Stimulated activated naive B cell treated with anti-CD40 and anti-IgM and Interleukin-4, amounts not matched to agents 10 μg/mL and 1 μg/mL and 100 μg/mL, for 72 hours (primary cell): ENCODE data around the gene B4GALT5.
"Not testable (repeated sequence)": the region's sequence is repeated elsewhere in the genome, so short reads cannot be mapped to it uniquely, and the experiment has no call there.

Experiments
- ATAC-seq, 2 donors: fragments of 150-1000 bp; cut with Tn5 transposase; replicated peaks; 2 replicates each; pipeline ENCODE4 v1.10.0; 2021; ENCODE audit warnings: moderate library complexity in 1 of 2
- DNase-seq: peaks from one replicate; pipeline ENCODE4 v3.0.0; 2021
- H3K27ac Mint-ChIP-seq: one replicate; pipeline ENCODE4 v1.8.0; 2022; ENCODE audit warnings: mild to moderate bottlenecking, mixed read lengths
- H3K27me3 Mint-ChIP-seq, 2 donors: one replicate each; pipeline ENCODE4 v1.8.0; 2022; ENCODE audit warnings: mixed read lengths in 2 of 2
- H3K36me3 Mint-ChIP-seq, 2 donors: one replicate each; pipeline ENCODE4 v1.8.0; 2022; ENCODE audit warnings: mixed read lengths in 2 of 2, mild to moderate bottlenecking in 1 of 2
- H3K4me1 Mint-ChIP-seq, 2 donors: one replicate each; pipeline ENCODE4 v1.8.0; 2022; ENCODE audit warnings: mixed read lengths in 2 of 2, mild to moderate bottlenecking in 1 of 2
- H3K4me3 Mint-ChIP-seq, 2 donors: one replicate each; pipeline ENCODE4 v1.8.0; 2022; ENCODE audit warnings: mild to moderate bottlenecking in 2 of 2, mixed read lengths in 2 of 2, moderate library complexity in 1 of 2
- H3K9me3 Mint-ChIP-seq, 2 donors: one replicate each; pipeline ENCODE4 v1.8.0; 2022; ENCODE audit warnings: mixed read lengths in 2 of 2, mild to moderate bottlenecking in 1 of 2

B4GALT5 gene

DNA sequence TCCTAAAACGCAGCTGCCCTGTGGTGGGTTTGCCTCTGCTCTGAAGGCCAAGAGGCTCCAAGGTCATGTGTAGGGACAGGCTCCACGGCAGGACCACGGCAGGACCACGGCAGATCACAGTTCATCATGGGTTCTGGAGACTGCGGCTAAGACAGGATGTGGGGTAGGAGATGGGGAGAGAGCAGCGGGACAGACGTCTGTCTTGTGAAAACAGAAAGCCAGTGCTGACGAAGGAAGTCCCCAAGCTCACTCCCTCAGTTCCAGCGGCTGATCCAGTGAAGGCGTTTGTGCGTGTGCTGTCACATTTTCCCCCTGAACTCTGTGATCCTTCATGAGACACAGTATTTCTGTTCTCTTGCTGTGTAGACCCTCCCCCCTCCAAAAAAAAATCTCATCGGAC is 77.8 kb downstream of the B4GALT5 start:
- H3K9me3 Mint-ChIP-seq = no peaks in the 10 kb centered on the region
- ATAC-seq (no peak), DNase-seq (no peak)
- H3K27me3 Mint-ChIP-seq = no peaks in the 10 kb centered on the region
- peaks cover 18 to 22% of the 10 kb centered on the region in 2 donors for H3K4me1 Mint-ChIP-seq
- H3K27ac Mint-ChIP-seq = peak overlapping the region; percentile 11
- peak overlapping the region in 1 of 2 donors; percentile 15 for H3K4me3 Mint-ChIP-seq
- peaks cover 50 to 77% of the 10 kb centered on the region in 2 donors for H3K36me3 Mint-ChIP-seq

DNA sequence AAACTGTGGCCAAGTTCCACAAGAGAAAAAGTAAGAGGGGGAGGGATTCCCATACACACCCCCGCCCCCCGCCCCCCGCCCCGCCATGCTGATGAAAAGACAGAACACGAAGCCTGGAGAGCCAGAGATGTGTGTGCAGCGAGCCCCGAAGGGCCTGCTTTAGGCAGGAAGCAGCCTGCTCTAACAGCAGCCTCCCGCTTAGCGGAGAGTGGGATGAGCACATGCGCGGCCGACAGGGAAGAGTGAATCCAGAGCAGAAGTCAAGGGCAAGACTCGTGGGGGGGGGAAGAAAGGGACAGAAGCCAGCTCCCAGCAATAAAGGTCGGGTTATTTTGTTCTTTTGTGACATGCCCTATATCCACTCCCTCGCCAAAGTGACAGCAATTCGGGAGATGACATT is 78.5 kb downstream of the B4GALT5 start:
- no peaks in the 10 kb centered on the region for H3K27me3 Mint-ChIP-seq
- H3K36me3 Mint-ChIP-seq = peaks cover 48 to 70% of the 10 kb centered on the region in 2 donors
- H3K4me1 Mint-ChIP-seq = peaks cover 24 to 29% of the 10 kb centered on the region in 2 donors
- ATAC-seq (no peak), DNase-seq (no peak)
- H3K4me3 Mint-ChIP-seq = no peak overlapping the region
- no peaks in the 10 kb centered on the region for H3K9me3 Mint-ChIP-seq
- no peak overlapping the region for H3K27ac Mint-ChIP-seq

DNA sequence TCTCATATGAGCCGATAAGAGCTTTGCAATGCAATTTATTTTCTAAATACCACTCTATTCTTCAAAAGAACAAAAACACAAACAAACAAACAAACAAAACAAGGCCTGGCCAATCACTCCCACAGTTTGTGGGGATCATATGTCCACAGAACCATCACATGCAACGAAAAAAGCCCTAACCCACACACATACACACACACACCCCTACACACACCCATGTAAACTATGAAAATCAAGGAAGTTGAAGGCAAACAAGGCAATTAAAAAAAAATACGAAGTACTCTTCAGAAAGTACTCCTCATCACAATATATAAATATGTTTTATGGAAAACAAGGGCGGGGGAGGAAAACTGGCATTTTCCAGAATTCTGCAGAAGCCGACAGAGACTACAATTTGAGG is 79.6 kb downstream of the B4GALT5 start:
- Mint-ChIP-seq H3K4me3 (no peak overlapping the region), H3K4me1 (peaks cover 24 to 35% of the 10 kb centered on the region in 2 donors), H3K27ac (no peak overlapping the region), H3K36me3 (peaks cover 51 to 72% of the 10 kb centered on the region in 2 donors), H3K27me3 (no peaks in the 10 kb centered on the region), H3K9me3 (peaks cover 0 to 1% of the 10 kb centered on the region in 2 donors)
- DNase-seq (no peak), ATAC-seq (no peak)

DNA sequence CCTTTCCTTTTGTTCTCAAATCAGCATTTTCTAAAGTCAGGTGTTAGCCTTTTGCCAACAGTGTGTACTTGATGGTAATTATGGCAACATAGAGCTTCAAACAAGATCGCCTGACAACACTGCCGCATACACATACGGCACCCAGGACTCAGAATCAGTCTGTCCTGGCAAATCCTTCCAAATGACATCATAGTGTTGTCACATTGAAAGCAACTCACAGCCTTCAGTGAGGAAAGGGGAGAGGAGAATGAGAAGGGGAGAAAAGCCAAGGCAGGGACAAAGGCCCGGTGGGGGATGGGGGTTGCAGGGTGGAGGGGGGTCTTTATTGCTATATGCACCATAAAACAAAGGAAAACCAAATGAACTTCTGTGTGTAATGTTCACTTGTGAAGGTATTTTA is 80.0 kb downstream of the B4GALT5 start:
- ATAC-seq (no peak), DNase-seq (no peak)
- no peak overlapping the region for H3K4me3 Mint-ChIP-seq
- H3K27ac Mint-ChIP-seq = peak overlapping the region; percentile 16
- H3K9me3 Mint-ChIP-seq = peaks cover 0 to 1% of the 10 kb centered on the region in 2 donors
- H3K27me3 Mint-ChIP-seq = no peaks in the 10 kb centered on the region
- H3K4me1 Mint-ChIP-seq = peaks cover 24 to 35% of the 10 kb centered on the region in 2 donors
- H3K36me3 Mint-ChIP-seq = peaks cover 51 to 76% of the 10 kb centered on the region in 2 donors

GRCh38 chr20:49633023-49633422 is 80.7 kb downstream of the B4GALT5 start:
- peaks cover 24 to 35% of the 10 kb centered on the region in 2 donors for H3K4me1 Mint-ChIP-seq
- DNase-seq (no peak), ATAC-seq (no peak)
- H3K4me3 Mint-ChIP-seq = no peak overlapping the region
- H3K27ac Mint-ChIP-seq = no peak overlapping the region
- H3K36me3 Mint-ChIP-seq = peaks cover 51 to 79% of the 10 kb centered on the region in 2 donors
- H3K9me3 Mint-ChIP-seq = peaks cover 0 to 1% of the 10 kb centered on the region in 2 donors
- no peaks in the 10 kb centered on the region for H3K27me3 Mint-ChIP-seq

GRCh38 chr20:49631856-49632418 is 81.7 kb downstream of the B4GALT5 start:
- DNase-seq (no peak), ATAC-seq (no peak)
- peak overlapping the region; percentile 3 to 18 for H3K4me3 Mint-ChIP-seq
- H3K27ac Mint-ChIP-seq = peak overlapping the region; percentile 53
- H3K36me3 Mint-ChIP-seq = peaks cover 48 to 70% of the 10 kb centered on the region in 2 donors
- peaks cover 0 to 1% of the 10 kb centered on the region in 2 donors for H3K9me3 Mint-ChIP-seq
- peaks cover 28 to 41% of the 10 kb centered on the region in 2 donors for H3K4me1 Mint-ChIP-seq
- peaks cover 4 to 5% of the 10 kb centered on the region in 2 donors for H3K27me3 Mint-ChIP-seq

DNA sequence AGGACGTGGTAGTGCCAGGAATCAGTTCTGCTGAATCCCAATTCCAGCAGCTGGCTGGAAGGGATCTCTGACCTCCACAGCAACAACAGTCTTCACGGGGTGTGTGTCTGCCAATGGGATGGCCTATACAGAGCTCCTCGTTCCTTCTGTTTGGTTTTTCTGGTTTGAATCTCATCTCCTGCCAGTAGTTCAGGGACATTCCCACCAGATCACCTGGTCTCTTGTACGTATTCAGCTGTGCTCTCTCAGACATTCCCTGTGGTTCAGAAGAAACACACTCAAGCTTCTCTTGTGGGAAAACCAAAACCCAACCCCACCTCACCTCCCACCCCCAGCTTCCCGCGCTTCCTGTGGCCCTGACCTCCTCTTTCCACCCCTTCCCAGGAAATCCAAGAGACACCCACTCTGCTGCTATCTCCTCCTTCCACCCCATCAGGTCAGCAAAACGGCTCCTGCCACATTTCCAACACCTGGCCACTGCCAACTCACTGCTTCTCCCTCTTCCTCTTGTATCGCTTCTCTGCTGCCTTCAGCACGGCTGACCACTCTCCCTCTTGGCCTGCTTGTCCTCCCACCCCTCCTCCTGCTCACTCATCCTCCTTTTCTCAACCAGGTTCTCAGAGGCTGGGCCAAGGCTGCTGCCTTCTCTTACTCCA is 82.5 kb downstream of the B4GALT5 start:
- H3K9me3 Mint-ChIP-seq = peaks cover 0 to 1% of the 10 kb centered on the region in 2 donors
- peak overlapping the region; percentile 53 for H3K27ac Mint-ChIP-seq
- no peak for DNase-seq
- H3K36me3 Mint-ChIP-seq = peaks cover 43 to 63% of the 10 kb centered on the region in 2 donors
- peaks cover 4 to 7% of the 10 kb centered on the region in 2 donors for H3K27me3 Mint-ChIP-seq
- H3K4me1 Mint-ChIP-seq = peaks cover 30 to 44% of the 10 kb centered on the region in 2 donors
- ATAC-seq = peak; percentile 37 to 64
- peak overlapping the region; percentile 33 to 43 for H3K4me3 Mint-ChIP-seq

GRCh38 chr20:49630396-49630951 is 83.2 kb downstream of the B4GALT5 start:
- Mint-ChIP-seq H3K4me3 (peak overlapping the region; percentile 33 to 43), H3K9me3 (peaks cover 0 to 1% of the 10 kb centered on the region in 2 donors), H3K27ac (peak overlapping the region; percentile 53), H3K27me3 (peaks cover 7 to 15% of the 10 kb centered on the region in 2 donors), H3K4me1 (peaks cover 34 to 51% of the 10 kb centered on the region in 2 donors), H3K36me3 (peaks cover 37 to 56% of the 10 kb centered on the region in 2 donors)
- ATAC-seq (peak; percentile 77 to 82), DNase-seq (peak; percentile 33)

DNA sequence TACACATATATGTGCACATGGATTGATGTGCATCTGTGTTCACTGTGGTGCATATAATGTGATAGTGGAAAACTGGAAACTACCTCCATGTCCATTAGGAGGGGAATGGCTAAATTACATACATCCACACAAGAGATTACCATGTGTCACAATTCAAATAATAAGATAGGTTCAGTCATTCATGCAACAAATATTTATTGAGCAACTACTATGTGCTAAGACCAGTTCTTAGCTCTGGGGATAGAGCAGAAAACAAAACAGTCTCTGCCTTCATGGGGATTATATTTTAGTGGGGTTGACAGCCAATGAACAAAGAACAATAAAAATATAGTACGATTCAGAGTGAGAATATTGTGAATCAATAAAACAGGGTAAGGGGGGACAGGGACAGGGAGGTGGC is 84.1 kb downstream of the B4GALT5 start:
- H3K4me1 Mint-ChIP-seq = peaks cover 36 to 56% of the 10 kb centered on the region in 2 donors
- H3K27ac Mint-ChIP-seq = no peak overlapping the region
- DNase-seq (no peak), ATAC-seq (no peak)
- H3K27me3 Mint-ChIP-seq = peaks cover 8 to 23% of the 10 kb centered on the region in 2 donors
- peaks cover 32 to 51% of the 10 kb centered on the region in 2 donors for H3K36me3 Mint-ChIP-seq
- no peak overlapping the region for H3K4me3 Mint-ChIP-seq
- H3K9me3 Mint-ChIP-seq = peaks cover 0 to 1% of the 10 kb centered on the region in 2 donors

- peaks cover 23 to 39% of the 10 kb centered on the region in 2 donors for H3K36me3 Mint-ChIP-seq
- not testable (repeated sequence) for DNase-seq, ATAC-seq, H3K9me3 Mint-ChIP-seq, H3K4me3 Mint-ChIP-seq, H3K27ac Mint-ChIP-seq
- peaks cover 8 to 26% of the 10 kb centered on the region in 2 donors for H3K27me3 Mint-ChIP-seq
- peaks cover 34 to 63% of the 10 kb centered on the region in 2 donors for H3K4me1 Mint-ChIP-seq
Observed at GRCh38 chr20:49628280-49628679, 85.4 kb downstream of the B4GALT5 start.

- H3K4me1 Mint-ChIP-seq = peaks cover 34 to 62% of the 10 kb centered on the region in 2 donors
Observed at GRCh38 chr20:49627329-49627761, 86.3 kb downstream of the B4GALT5 start.

GRCh38 chr20:49624988-49625387 is 88.7 kb downstream of the B4GALT5 start:
- not testable (repeated sequence) for H3K9me3 Mint-ChIP-seq, H3K4me3 Mint-ChIP-seq, DNase-seq, H3K27ac Mint-ChIP-seq, ATAC-seq
- Mint-ChIP-seq H3K36me3 (peaks cover 7 to 16% of the 10 kb centered on the region in 2 donors), H3K4me1 (peaks cover 29 to 38% of the 10 kb centered on the region in 2 donors), H3K27me3 (peaks cover 8 to 26% of the 10 kb centered on the region in 2 donors)

More at GRCh38 chr20:49627329-49627761, 86.3 kb downstream of the B4GALT5 start:
- DNase-seq = no peak
- peaks cover 0 to 1% of the 10 kb centered on the region in 2 donors for H3K9me3 Mint-ChIP-seq
- H3K4me3 Mint-ChIP-seq = peak overlapping the region in 1 of 2 donors; percentile 39
- H3K27ac Mint-ChIP-seq = peak overlapping the region; percentile 73
- peaks cover 19 to 31% of the 10 kb centered on the region in 2 donors for H3K36me3 Mint-ChIP-seq
- ATAC-seq = no peak
- peaks cover 8 to 26% of the 10 kb centered on the region in 2 donors for H3K27me3 Mint-ChIP-seq

DNA sequence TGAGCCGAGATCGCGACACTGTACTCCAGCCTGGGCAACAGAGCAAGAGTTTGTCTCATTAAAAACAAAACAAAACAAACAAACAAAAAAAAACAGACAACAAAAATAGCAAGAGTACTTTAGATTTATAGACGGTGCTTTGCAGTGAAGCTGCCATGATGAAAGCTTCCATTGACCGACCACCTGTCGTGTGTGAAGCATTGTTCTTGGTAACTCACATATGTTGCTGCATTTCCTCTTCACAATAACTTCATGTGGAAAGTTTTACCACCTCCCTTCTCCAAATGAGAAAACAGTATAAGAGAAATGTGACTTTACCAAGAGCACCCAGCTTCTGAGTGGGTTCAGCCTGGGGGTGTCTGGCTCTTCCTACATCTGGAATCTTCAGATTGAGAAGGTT is 89.4 kb downstream of the B4GALT5 start:
- Mint-ChIP-seq H3K36me3 (peaks cover 1 to 9% of the 10 kb centered on the region in 2 donors), H3K27me3 (peaks cover 8 to 26% of the 10 kb centered on the region in 2 donors), H3K4me3 (no peak overlapping the region), H3K27ac (no peak overlapping the region), H3K4me1 (peaks cover 29 to 34% of the 10 kb centered on the region in 2 donors), H3K9me3 (peaks cover 0 to 3% of the 10 kb centered on the region in 2 donors)
- DNase-seq (no peak), ATAC-seq (no peak)

DNA sequence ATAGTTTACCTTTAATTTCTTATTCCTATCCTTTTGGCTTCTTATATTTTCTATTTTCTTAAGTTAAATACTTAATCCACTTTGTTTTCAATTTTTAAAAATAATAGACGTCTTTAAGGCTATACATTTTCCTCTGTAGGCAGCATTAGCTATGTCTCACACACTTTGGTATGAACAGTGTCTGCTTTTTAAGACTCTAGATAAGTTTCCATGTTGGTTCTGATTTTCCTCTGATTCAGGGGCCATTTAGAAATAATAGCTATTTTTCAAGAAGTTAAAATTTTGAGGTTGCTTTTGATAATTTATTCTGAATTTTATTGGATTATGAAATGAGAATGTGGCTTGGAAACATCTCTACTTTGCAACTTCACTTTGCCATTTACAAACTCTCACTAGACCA is 91.4 kb downstream of the B4GALT5 start:
- ATAC-seq = no peak
- Mint-ChIP-seq H3K36me3 (peaks cover 0 to 1% of the 10 kb centered on the region in 2 donors), H3K27ac (no peak overlapping the region), H3K4me3 (no peak overlapping the region), H3K4me1 (peaks cover 27 to 30% of the 10 kb centered on the region in 2 donors), H3K27me3 (peaks cover 6 to 24% of the 10 kb centered on the region in 2 donors), H3K9me3 (peaks cover 0 to 3% of the 10 kb centered on the region in 2 donors)
- DNase-seq = no peak
